Measurements from ENCODE around the gene FSD1.

The FSD1 gene

DNA sequence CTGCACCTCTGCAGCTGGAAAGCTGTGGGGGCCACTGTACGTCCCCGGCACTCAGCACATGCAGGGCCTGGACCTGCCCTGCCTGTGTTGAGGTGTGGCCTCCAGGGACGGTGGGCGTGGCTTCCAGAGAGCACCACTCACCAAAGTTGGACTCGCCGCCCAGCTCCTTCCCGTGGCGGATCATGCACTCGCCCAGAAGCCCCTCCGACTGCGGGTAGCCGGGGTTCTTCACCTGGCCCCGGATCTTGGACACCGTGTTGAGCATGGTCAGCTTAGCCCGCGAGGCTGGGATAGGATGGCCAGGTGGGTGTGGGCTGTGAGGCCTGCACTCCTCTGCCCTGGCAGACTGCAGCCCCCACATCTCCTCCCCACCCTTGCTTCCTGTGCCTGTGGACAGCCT, 60.9 kb downstream of the FSD1 start:
- DNase-seq (ENCODE audit: low read depth in 2 of 2): no peak

DNA sequence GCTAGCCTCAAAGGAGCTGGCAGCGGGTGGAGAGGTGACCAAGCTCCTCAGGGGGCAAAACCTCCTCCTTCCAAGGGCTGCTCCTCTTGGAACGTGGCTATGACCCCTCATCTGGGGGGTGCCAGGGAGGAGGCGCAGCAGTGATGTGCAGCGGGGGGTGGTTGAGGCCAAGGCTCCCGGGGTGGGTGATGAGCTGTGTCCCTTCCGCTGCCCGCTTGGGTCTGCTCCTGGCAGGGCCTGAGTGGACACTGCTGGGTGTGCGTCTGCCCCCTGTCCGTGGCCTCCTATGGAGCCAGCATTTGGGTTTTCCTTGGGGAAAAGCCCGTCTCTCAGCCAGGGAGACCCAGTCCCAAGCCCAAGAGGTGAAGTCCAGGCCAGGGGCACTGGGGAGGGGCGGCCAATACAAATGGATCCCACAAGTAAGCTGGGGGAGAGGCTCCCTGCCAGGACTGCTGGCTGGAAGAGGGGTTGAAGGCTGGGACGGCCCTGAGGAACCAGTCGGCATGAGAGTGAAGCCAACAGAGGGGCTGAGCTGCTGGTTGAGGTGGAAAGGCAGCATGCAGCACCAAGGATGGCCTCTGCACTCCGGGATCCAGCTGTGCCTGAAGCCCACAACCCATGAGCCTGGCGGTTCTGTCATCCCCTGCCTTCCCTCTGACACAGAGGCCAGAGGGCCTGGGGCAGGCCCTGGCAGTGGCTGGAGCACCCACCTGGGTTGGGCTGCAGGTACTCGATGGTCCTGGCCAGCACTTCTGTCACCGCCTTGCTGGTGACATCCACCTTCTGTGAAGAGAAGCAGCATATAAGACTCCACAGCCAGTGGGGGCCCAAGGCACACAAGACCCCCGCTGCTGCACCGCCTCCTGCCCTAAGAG, 61.6 kb downstream of the FSD1 start:
- DNase-seq (ENCODE audit: low read depth in 2 of 2): no peak

DNA sequence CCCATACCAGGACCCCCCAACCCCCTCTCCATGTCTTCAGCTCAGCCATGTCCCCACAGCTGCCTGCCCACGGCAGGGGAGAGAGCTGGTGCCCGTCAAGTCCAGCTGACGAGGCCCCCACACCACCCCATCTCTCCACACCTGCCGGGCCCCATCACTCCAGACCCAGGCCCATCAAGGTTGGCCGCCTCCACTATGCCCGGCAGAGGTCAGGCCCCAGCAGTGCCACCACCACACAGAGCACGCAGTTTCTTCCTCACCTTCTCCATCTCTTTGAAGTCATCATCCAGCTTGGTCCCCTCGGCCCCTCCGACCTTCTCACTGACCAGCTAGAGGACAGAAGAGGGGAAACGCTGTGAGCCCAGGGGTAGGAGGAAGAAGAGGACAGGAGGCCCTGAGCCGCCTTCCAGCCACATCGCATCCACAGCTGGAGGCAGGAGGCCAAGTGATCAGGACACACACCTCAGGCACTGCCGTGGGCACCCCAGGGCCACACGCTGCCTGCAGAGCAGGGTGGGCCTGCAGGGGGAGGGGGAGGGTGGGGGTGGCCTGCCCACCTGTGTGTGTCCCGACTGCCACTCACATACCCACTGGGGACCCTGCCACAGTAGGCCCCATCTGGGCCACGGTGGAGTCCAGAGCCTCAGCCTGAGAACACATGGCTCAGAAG, 62.4 kb downstream of the FSD1 start:
- DNase-seq (ENCODE audit: low read depth in 2 of 2): no peak

DNA sequence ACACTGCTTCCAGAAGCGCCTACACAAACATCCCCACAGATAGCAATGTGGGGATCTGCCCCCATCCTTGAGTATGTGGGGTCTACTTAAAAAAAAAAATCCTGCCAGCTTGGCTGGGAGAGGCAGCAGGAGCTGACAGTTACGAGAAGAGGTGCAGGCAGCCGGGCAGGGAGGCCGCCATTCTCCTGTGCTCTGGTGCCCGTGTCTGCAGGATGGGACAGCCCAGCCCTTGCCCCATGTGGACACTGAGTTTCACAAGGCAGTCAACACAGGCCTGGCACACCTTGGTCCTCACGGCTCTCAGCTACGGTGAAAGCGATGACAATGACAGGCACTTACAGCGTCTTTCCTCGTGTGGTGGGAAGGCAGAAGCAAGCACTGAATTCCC, 62.9 kb downstream of the FSD1 start:
- no peak for DNase-seq (ENCODE audit: low read depth in 2 of 2)

DNA sequence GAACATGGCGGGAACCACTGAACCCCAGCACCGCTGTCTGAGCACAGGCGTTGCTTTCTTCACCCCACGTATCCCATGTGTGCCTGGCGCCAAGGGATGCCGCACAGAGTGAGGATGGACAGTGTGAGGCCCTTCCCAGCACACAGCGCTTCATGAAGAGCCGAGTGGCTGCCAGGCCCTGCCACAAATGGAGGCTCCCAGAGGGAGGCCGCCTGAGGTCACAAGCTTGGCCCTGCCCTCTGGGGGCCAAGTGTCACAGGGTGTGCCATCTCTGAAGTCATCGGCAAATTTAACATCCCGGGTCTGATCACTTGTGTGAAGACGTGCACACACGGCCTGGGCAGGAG, 63.4 kb downstream of the FSD1 start:
- DNase-seq (ENCODE audit: low read depth in 2 of 2): no peak

DNA sequence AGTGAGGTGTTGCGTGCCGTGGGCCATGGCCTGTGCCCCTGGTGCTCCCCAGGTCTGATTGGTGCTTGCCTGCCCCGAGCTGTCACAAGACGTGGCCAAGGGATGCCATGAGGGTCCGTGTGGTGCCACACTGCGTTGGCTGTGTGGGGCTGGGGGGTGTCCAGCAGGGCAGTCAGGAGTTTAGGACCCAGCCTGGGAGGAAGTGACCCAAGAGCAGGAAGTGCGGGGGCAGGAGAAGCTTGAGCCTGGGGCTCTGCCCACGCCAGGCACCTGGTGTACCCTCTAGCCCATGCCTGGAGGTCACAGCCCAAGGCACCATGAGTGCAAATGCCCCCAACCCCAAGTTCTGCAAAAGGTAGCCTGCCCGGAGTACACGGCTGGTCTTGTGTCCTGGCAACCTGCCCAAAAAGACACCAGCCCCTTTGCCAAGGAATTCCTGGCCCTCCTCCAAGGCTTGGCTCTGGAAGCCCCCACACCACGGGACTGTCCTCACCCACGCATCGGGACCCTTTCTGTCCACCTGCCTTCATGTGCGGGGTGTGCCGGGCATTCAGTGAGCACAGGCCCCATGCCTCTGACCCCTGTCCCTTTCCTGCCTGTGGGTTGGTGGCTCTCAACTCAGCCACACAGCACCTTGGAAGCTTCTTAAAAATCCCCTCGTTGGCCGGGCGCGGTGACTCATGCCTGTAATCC, 63.9 kb downstream of the FSD1 start:
- DNase-seq (ENCODE audit: low read depth in 2 of 2): no peak

DNA sequence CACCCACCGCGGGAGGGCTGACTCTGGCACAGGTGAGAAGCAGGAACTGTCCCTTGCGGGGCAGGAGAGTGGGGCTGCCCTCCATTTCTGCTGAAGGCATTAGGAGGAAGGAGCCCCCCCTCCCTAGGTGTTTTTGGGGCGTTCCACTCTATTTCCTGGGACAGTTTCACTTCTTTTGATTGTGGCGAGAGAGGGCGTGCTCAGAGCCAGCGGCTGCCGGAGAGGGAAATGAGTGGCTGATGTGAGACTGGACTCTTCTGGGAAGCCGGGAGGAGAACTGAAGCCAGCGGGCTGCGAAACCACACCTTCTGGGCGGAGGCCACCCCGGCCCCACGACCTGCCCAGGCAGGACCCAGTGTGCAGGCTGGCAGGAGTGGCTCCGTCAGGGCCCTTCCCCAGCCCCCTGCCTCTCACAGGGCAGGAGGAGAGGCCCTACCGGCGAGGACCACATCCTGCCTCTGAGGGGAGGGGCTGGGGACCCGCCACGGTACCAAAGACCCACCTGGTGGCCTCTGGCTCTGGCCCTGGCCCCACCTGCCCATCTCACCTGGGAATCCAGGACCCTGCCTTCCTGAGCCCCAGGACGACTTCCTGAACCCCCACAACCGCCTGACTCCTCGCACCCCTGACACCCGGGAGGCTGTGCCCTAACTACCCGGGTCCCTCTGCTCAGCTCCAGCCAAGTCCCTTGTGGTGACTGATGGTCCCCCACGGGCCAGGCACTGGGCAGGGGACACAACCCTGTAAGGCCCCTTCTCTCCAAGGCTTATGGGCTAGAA, 64.9 kb downstream of the FSD1 start:
- DNase-seq (ENCODE audit: low read depth in 2 of 2): peak; percentile 24 to 34

DNA sequence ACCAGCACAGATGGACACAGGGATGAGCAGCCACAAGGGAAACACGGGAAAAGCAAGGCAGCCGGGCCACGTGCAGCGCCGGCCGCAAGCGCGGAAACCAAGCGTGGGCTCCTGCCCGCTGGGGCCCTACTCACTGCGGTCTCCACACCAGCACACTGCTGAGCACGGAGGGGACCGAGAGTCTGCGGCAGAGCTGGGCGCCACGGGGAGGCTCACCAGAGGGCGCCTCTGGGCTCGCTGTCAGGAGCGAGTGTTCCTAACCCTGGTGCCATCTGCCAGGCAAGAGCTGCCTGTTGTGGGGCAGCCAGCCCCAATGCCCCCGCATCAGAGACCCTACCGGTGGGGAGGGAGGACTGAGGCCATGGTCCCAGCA, 65.5 kb downstream of the FSD1 start:
- peak; percentile 45 to 47 for DNase-seq (ENCODE audit: low read depth in 2 of 2)

DNA sequence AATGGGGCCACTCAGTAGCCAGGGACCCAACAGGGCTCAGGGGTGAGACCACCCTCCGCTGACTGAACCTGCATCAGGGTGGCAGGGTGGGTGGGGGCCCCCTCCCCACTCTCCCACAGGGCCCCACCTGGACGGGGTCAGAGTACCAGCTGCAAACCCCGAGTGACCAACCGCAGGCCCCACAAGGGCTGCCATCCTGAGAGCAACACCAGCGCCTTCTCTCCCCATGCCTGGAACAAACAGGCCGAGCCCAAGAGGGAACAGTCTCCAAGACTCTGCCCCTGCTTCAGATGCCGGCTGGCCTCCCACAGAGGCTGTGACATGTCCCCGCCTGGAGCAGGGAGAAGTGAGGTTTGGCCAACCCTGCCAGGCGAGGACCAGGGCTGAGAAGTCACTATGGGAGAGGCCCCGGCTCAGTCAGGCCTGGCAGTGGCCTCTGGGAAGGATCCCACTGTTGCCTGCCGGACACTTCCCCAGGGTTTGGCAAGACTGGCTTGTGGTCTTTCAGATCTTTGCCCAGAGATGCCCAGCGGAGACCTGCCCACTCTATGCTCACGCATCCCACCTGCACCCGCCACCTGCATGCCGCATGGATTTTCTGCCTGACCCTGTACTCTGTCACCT, 66.1 kb downstream of the FSD1 start:
- DNase-seq (ENCODE audit: low read depth in 2 of 2): no peak

DNA sequence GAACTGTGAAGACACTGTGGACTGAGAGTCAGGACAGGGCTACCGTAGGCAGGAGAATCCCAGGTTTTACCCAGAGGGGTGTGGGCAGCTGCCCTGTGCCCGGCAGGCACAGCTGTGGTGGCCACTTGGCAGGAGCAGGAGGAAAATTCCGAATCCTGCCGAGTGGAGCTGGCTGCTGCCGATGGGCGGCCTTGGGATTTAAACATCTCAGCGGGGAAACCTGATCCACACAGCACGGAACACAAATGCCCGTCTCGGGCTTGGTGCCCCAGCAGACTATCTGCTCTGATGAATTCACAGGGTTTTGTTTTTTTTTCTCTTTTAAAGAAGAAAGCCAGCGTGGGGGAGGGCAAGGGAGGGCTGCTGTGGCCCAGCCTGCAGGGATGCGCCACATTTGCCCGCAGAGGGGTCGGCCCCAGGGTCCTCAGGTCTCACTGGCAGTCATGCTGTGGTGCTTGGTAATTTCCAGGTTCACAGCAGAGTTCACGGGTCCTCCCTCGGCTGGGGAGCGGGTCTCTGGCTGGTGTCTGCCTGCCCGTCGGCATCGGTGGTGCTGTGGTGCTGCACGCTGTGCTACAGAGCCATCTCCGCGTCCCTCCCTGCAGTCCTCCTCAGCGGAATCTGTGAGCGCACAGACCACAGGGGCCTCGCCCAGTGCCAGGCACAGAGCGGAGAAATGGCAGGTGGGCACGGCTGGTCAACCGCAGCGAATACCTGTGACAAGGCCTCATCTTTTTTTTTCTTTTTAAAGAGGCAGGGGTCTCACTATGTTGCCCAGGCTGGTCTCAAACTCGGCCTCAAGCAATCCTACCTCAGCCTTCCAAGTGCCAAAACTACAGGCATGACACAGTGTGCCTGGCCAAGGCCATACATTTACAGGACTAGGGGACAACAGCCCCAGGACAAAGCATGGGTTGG, 67.1 kb downstream of the FSD1 start:
- no peak for DNase-seq (ENCODE audit: low read depth in 2 of 2)

DNA sequence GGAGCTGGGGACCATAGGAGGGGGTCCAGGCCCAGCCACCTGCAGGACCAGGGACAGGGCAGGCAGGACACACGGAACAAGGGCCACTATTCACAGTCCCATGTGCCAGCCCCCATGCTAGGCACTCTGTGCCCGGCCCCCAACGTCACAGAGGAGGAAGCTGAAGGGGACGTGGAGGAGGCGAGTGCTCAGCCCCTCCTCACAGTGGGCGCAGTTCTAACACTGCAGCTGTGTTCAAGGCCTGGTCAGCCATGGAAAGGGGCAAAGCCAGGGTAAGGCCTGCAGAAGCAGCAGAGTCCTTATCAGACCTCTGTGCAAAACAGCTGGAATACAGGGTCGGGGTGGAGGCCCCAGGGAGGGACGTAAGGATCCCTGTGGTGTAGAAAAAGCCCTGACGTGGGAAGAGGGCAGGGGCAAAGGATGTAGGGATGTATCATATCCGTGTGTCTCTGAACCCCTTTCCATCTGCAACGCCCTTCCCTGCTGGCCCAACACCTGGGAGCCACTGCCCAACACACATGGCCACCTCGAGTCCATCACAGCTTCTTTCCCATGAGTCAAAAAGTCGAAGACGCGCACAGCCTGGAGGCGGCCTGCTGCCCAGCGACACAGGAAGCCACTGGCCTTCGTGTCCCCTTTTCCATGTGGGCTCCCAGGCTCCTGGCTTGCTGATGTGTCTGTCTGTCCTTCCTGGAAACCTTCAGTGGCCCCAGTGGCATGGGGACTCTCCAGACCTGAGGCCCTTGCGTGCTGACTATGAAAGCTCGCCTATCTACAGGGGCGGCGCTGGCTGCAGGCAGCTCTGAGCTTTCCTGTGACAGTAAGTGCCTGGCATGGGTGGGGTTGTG, 68.0 kb downstream of the FSD1 start:
- DNase-seq (ENCODE audit: low read depth in 2 of 2): no peak

DNA sequence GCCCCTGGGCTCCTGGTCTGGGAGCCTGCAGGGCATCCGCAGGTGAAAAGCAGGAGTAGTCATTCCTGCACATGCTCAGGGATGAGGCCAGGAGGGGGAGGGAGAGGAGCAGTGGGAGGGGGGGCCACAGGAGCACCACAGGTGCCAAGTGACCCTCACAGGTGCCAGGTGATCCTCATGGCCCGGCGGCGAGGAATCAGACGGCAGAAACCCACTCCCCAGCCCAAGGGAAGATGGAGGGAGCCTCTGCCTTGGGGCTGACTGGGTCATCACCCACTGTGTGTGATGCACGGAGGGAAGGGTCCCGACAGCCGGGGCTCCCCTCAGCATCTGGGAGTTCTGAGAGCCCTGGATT, 68.6 kb downstream of the FSD1 start:
- DNase-seq (ENCODE audit: low read depth in 2 of 2): no peak
